Heart left ventricle (tissue), 16 donors: ENCODE results near the gene KISS1R. TPM values are rescaled to one million over a fixed set of nuclear protein-coding genes. Genes with fewer than 3 reads are reported as not detected.

Experiments
- ATAC-seq, 4 donors: fragments of 200-7000 bp; cut with Tn5 transposase; one replicate each; pipeline ENCODE4 v1.9.1; 2020 to 2022; ENCODE audit warnings: moderate library complexity in 4 of 4, mild to moderate bottlenecking in 3 of 4, moderate number of reproducible peaks in 1 of 4
- DNase-seq, 5 donors: peaks; one replicate each; pipeline ENCODE4 v3.0.0-alpha.2; 2020
- H3K27ac ChIP-seq, 12 donors: fragments of 200-600 bp; sonication (generic) in 4 of 12; one replicate each; pipeline versions ENCODE4 v1.5.0 to v1.8.0; 2016 to 2022; ENCODE audit warnings: mild to moderate bottlenecking in 2 of 12
- H3K27me3 ChIP-seq, 9 donors: fragments of 200-600 bp; sonication (generic) in 2 of 9; one replicate each; pipeline versions ENCODE4 v1.5.1 to v1.8.0; 2016 to 2022; ENCODE audit warnings: mild to moderate bottlenecking in 3 of 9
- H3K36me3 ChIP-seq, 9 donors: fragments of 200-600 bp; sonication (generic) in 2 of 9; one replicate each; pipeline versions ENCODE4 v1.5.0 to v1.8.0; 2018 to 2022; ENCODE audit warnings: mild to moderate bottlenecking in 2 of 9
- H3K4me1 ChIP-seq, 12 donors: fragments of 200-600 bp; sonication (generic) in 4 of 12; one replicate each; pipeline versions ENCODE4 v1.5.0 to v1.8.0; 2016 to 2022; ENCODE audit warnings: mild to moderate bottlenecking in 3 of 12
- H3K4me3 ChIP-seq, 12 donors: fragments of 200-600 bp; sonication (generic) in 4 of 12; one replicate each; pipeline versions ENCODE4 v1.5.0 to v1.8.0; 2017 to 2022; ENCODE audit warnings: mild to moderate bottlenecking in 9 of 12, moderate library complexity in 4 of 12
- H3K9me3 ChIP-seq, 12 donors: fragments of 200-600 bp; sonication (generic) in 4 of 12; one replicate each; pipeline versions ENCODE4 v1.5.0 to v1.8.0; 2016 to 2022; ENCODE audit warnings: mild to moderate bottlenecking in 1 of 12
- POLR2A ChIP-seq, 2 donors: fragments of 450-650 bp; IDR thresholded peaks; one replicate each; pipeline ENCODE4 v1.6.1; 2017; ENCODE audit warnings: antibody characterized with exemption in 2 of 2, mild to moderate bottlenecking in 2 of 2, moderate library complexity in 2 of 2
- WGBS, 4 donors: extraction: QIAGEN DNeasy Blood & Tissue Kit in 2 of 4; methylation state at CpG; one replicate each; pipeline versions ENCODE4 v1.1.5 to v1.1.7; 2013 to 2018; 5-methylcytosine and 5-hydroxymethylcytosine counted together
- intact Hi-C, 10 donors: fragments of 100-400 bp; cut with DNase I; formaldehyde crosslinking; loops; one replicate each; pipeline versions ENCODE4 v1.11.1 to v1.14.2; 2022
- polyA plus RNA-seq, 2 donors: library from polyadenylated mRNA; stranded (reverse); fragments of 200-250 nt; gene quantifications; one replicate each; pipeline ENCODE4 v1.2.3, GENCODE V29; 2013
- total RNA-seq, 9 donors: library from RNA; depleted of rRNA in 2 of 9; stranded (reverse); fragments of >200 nt in 2 of 9; fragmentation: NEBNext Ultra II Directional in 3 of 9; extraction: Animal tissue kit (Norgen Biotek cat#: 25700) in 3 of 9; gene quantifications; one replicate each; pipeline versions ENCODE4 v1.1.0 to v1.2.4, GENCODE V29; 2016 to 2023
- TF ChIP-seq, protein P1 (sequence below), 12 donors: fragments of 200-600 bp; sonication (generic) in 4 of 12; IDR thresholded peaks; one replicate each; pipeline versions ENCODE4 v1.5.0 to v1.8.0; 2018 to 2022; ENCODE audit warnings: antibody characterized with exemption in 12 of 12, mild to moderate bottlenecking in 5 of 12
- donor health status: ischemic (EF 13 %, LVEDD 7.1; RV severe dilation, severe dysfunction).
- donor health status: healthy with polysubstance abuse.
- donor health status: DM: no; HTN: yes; CAD: no.
- donor health status: DM: no; HTN: no; CAD: no.
- donor health status: ischemic (EF 25% LVEDD 6.9; RV normal size, moderate dysfunction).
- donor health status: ischemic (EF 25% LVEDD 5.7; RV mildly dilated, moderate dysfunction).
- donor health status: healthy.
- donor health status: DM: yes; HTN: yes; CAD: no.
- donor health status: ischemic (EF 35%, LVEDD 5.7; RV mildly dilated, moderate dysfunction).
- donor health status: nonischemic (EF 11% LVEDD 7.7; RV severe dilation, severe dysfunction).
- donor health status: DM: yes; HTN: yes; CAD: no.
- donor health status: PGD.
- donor health status: ischemic (EF 29% LVEDD 5.4; RV normal size, mild dysfunction).
- donor health status: nonischemic (EF 23%, LVEDD 6.1; RV moderate dilation, normal function).

Gene KISS1R
- total and polyA plus RNA-seq, 11 donors, result not detected

DNA sequence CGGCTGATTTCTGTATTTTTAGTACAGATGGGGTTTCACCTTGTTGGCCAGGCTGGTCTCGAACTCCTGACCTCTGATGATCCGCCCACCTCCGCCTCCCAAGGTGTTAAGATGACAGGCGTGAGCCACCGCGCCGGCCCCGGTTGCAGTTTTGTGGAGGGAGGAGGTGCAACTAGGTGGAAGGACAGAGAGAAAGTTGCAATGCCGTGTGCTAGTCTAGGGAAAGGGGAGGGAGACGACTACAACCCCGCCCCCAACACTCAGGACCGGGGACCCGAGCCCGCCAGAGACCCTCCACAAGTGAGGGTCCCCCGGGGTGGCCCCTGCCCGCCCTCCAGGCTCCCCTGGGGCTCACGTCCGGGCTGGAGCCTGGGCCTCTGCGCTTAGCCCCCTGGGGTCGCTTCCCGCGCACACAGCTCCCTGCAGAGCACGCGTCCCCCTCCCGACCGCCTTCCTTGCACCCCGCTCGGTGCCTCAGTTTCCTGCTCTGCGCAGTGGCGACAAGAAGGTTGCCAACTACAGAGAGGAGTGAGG lies 7.5 kb downstream of the KISS1R start:
- 13 to 24% (median 21%) methylated on average over 18 to 31 of the region's 31 CpGs for WGBS, 4 donors
- peaks cover 0 to 49% (median 21%) of the 10 kb centered on the region in 12 donors for H3K4me1 ChIP-seq

DNA sequence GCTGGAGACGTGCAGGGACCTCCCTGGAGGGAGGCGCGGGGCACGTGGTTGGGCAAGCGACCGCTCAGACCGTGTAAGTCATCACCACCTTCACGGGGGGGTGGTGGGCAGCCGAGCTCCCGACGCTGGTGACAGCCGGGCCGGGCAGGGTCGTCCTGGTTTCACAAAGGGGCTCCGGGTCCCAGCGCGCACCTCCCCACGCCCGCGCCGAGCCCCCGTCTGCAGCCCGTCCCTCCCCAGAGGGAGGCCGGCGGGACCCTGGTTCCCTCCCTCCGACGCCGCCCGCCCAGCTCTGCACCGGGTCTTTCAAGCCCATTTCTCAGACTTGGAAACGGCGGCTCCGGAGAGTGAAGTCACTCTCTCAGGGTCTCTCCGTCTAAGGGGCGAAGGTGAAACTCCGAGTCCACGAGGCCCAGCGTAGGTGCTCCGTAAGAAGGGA lies 8.0 kb downstream of the KISS1R start:
- peak in 2 of 5 donors; percentile 67 to 72 for DNase-seq
- intact Hi-C loops, result loop anchor here in 4 of 10 donors (1.0 to 10.0 kb wide), 5 partner anchors 57 to 320 kb away; partner anchors contain the start of genes ATP5F1D (in 1 of the 4), MIDN (in 1 of the 4) and WDR18 (in 1 of the 4)
- TF ChIP-seq, protein P1, sequence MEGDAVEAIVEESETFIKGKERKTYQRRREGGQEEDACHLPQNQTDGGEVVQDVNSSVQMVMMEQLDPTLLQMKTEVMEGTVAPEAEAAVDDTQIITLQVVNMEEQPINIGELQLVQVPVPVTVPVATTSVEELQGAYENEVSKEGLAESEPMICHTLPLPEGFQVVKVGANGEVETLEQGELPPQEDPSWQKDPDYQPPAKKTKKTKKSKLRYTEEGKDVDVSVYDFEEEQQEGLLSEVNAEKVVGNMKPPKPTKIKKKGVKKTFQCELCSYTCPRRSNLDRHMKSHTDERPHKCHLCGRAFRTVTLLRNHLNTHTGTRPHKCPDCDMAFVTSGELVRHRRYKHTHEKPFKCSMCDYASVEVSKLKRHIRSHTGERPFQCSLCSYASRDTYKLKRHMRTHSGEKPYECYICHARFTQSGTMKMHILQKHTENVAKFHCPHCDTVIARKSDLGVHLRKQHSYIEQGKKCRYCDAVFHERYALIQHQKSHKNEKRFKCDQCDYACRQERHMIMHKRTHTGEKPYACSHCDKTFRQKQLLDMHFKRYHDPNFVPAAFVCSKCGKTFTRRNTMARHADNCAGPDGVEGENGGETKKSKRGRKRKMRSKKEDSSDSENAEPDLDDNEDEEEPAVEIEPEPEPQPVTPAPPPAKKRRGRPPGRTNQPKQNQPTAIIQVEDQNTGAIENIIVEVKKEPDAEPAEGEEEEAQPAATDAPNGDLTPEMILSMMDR (IDR thresholded peaks at IDR 0.05), result no peak
- no peak for TF ChIP-seq POLR2A (IDR thresholded peaks at IDR 0.05)
- Histone ChIP-seq H3K4me3 (peak overlapping the region; percentile 54 to 96 (median 86)), H3K27me3 (peaks cover 8 to 15% (median 14%) of the 10 kb centered on the region in 9 donors), H3K4me1 (peaks cover 0 to 44% (median 19%) of the 10 kb centered on the region in 12 donors), H3K27ac (peak overlapping the region in 11 of 12 donors; percentile 53 to 93 (median 81)), H3K9me3 (no peaks in the 10 kb centered on the region), H3K36me3 (peaks cover 0 to 9% (median 0%) of the 10 kb centered on the region in 9 donors)
- ATAC-seq, result peak in 3 of 4 donors; percentile 47 to 69 (median 55)
- 0 to 1% (median 1%) methylated on average over 9 to 39 of the region's 39 CpGs for WGBS, 4 donors

More for the DNA sequence above, 7.5 kb downstream of the KISS1R start:
- Histone ChIP-seq H3K27ac (peak overlapping the region in 6 of 12 donors; percentile 54 to 93 (median 81)), H3K9me3 (no peaks in the 10 kb centered on the region), H3K4me3 (peak overlapping the region; percentile 54 to 96 (median 86)), H3K27me3 (peaks cover 13 to 19% (median 19%) of the 10 kb centered on the region in 9 donors), H3K36me3 (peaks cover 0 to 7% (median 0%) of the 10 kb centered on the region in 9 donors)
- TF ChIP-seq POLR2A (IDR thresholded peaks at IDR 0.05), result no peak
- TF ChIP-seq, protein P1 (IDR thresholded peaks at IDR 0.05), result no peak
- DNase-seq (no peak), ATAC-seq (no peak)
- intact Hi-C loops, result loop anchor here in 5 of 10 donors (1.0 to 10.0 kb wide), 7 partner anchors 58 to 320 kb away; partner anchors contain the start of genes CFD (in 3 of the 5), ATP5F1D (in 1 of the 5), MIDN (in 1 of the 5) and WDR18 (in 1 of the 5)

DNA sequence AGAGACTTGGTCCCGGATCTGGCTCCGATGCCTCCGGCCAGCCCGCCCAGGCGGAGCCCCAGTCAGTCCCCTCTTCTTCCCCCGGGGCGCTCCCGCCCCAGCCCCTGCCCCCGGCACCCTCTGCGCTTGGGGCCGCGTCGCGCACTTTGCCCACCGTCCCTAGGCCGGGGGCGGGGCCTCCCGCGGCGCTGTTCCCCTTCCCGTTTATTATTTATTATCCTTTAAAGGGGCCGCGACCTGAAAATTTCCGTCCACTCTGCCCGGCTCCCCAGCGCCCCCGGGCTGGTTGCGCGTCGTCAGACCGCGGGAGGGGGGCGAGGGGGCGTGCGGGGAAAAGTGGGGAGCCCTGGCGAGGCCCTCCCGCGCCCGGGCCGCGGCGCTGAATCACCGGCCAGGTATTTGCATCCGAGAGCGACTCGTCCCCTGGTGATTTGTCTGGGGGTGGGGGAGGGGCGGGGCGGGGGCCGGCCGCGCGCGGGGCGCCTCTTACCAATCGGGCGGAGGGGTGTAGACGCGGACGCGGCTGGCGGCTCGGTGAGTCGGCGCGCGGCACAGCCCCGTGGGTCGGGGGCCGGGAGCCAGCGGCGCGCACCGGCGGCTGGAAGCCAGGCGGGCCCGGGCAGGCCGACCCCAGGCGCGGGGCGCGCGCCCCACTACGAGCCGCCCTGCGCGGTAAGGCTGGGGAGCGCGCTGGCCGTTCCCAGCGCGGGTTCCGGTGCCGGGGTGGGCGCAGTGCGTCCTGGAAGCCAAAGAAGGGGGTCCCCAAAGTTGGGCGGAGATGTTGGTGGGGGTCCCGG lies 8.6 kb downstream of the KISS1R start, which contains the start of gene ARID3A:
Gene ARID3A, plus strand, starts transcription at position 510 of the 797 bp plus-strand sequence. CDS start 3,494 bp downstream, outside the sequence.
- Histone ChIP-seq H3K27me3 (peaks cover 5 to 8% (median 8%) of the 10 kb centered on the region in 9 donors), H3K4me3 (peak within 1 kb of the TSS; percentile 54 to 96 (median 86)), H3K27ac (peak within 1 kb of the TSS in 11 of 12 donors; percentile 53 to 93 (median 82)), H3K9me3 (no peaks in the 10 kb centered on the region), H3K4me1 (peaks cover 0 to 39% (median 18%) of the 10 kb centered on the region in 12 donors), H3K36me3 (peaks cover 0 to 9% (median 0%) of the 10 kb centered on the region in 9 donors)
- TF ChIP-seq, protein P1 (IDR thresholded peaks at IDR 0.05), result peak in 1 of 12 donors; percentile 13
- no peak for TF ChIP-seq POLR2A (IDR thresholded peaks at IDR 0.05)
- ATAC-seq (peak; percentile 25 to 83 (median 80)), DNase-seq (peak; percentile 77 to 91 (median 83))
- 0 to 1% (median 0%) methylated on average over 17 to 97 of the region's 97 CpGs for WGBS, 4 donors
- intact Hi-C loops, result loop anchor here in 4 of 10 donors (1.0 to 10.0 kb wide), 5 partner anchors 57 to 319 kb away; partner anchors contain the start of genes ATP5F1D (in 1 of the 4), MIDN (in 1 of the 4) and WDR18 (in 1 of the 4)
